Measurements from ENCODE around the gene ZNF730.
"Not testable (repeated sequence)": the region's sequence is repeated elsewhere in the genome, so short reads cannot be mapped to it uniquely, and the experiment has no call there.

The ZNF730 gene

DNA sequence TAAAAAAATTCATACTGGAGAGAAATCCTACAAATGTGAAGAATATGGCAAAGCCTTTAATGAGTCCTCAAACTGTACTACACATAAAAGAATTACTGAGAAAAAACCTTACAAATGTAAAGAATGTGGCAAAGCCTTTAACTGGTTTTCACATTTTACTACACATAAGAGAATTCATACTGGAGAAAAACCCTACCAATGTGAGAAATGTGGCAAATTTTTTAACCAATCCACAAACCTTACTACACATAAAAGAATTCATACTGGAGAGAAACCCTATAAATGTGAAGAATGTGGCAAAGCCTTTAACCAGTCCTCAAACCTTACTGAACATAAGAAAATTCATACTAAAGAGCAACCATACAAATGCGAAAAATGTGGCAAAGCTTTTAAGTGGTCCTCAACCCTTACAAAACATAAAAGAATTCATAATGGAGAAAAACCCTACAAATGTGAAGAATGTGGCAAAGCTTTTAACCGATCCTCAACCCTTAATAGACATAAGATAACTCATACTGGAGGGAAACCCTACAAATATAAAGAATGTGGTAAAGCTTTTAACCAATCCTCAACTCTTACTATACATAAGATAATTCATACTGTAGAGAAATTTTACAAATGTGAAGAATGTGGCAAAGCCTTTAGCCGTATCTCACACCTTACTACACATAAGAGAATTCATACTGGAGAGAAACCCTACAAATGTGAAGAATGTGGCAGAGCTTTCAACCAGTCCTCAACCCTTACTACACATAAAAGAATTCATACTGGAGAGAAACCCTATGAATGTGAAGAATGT lies 29.0 kb downstream of the ZNF730 start:
- H3K4me3 ChIP-seq (ENCODE audit: low read depth, low read length): no peak overlapping the region
- H3K36me3 ChIP-seq: peaks cover 21% of the 10 kb centered on the region
- H3K9me3 ChIP-seq (ENCODE audit: severe bottlenecking): peaks cover 20% of the 10 kb centered on the region
- no peaks in the 10 kb centered on the region for H3K27me3 ChIP-seq (ENCODE audit: insufficient read depth, low read depth, severe bottlenecking)
- TF ChIP-seq, protein P1, sequence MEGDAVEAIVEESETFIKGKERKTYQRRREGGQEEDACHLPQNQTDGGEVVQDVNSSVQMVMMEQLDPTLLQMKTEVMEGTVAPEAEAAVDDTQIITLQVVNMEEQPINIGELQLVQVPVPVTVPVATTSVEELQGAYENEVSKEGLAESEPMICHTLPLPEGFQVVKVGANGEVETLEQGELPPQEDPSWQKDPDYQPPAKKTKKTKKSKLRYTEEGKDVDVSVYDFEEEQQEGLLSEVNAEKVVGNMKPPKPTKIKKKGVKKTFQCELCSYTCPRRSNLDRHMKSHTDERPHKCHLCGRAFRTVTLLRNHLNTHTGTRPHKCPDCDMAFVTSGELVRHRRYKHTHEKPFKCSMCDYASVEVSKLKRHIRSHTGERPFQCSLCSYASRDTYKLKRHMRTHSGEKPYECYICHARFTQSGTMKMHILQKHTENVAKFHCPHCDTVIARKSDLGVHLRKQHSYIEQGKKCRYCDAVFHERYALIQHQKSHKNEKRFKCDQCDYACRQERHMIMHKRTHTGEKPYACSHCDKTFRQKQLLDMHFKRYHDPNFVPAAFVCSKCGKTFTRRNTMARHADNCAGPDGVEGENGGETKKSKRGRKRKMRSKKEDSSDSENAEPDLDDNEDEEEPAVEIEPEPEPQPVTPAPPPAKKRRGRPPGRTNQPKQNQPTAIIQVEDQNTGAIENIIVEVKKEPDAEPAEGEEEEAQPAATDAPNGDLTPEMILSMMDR (IDR thresholded peaks at IDR 0.05; ENCODE audit: low read depth, low read length): no peak
- DNase-seq: no peak
- H3K27ac ChIP-seq: no peak overlapping the region

DNA sequence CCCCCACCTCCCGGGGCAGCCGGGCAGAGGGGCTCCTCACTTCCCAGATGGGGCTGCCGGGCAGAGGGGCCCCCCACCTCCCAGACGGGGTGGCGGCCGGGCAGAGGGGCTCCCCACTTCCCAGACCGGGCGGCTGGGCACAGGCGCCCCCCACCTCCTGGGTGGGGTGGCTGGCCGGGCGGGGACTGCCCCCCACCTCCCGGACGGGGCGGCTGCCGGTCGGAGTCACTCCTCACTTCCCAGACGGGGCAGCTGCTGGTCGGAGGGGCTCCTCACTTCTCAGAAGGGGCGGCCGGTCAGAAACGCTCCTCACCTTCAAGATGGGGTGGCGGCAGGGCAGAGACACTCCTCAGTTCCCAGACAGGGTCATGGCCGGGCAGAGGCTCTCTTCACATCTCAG lies 43.9 kb downstream of the ZNF730 start:
- H3K9me3 ChIP-seq (ENCODE audit: severe bottlenecking): no peaks in the 10 kb centered on the region
- H3K27ac ChIP-seq: no peak overlapping the region
- no peaks in the 10 kb centered on the region for H3K36me3 ChIP-seq
- no peak for DNase-seq
- TF ChIP-seq, protein P1 (IDR thresholded peaks at IDR 0.05; ENCODE audit: low read depth, low read length): no peak
- H3K4me3 ChIP-seq (ENCODE audit: low read depth, low read length): no peak overlapping the region
- no peaks in the 10 kb centered on the region for H3K27me3 ChIP-seq (ENCODE audit: insufficient read depth, low read depth, severe bottlenecking)

DNA sequence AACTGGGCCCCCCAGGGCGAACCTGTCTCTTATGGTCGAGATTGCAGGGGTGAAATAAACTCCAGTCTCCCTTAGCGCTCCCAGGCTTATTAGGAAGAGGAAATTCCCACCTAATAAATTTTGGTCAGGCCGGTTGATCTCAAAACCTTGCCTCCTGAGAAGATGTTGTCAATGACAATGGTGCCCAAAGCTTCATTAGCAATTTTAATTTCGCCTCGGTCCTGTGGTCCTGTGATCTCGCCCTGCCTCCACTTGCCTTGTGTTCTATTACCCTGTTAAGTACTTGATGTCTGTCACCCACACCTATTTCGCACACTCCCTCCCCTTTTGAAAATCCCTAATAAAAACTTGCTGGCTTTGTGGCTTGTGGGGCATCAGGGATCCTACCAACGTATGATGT lies 51.5 kb downstream of the ZNF730 start:
- DNase-seq; H3K27me3 ChIP-seq (ENCODE audit: insufficient read depth, low read depth, severe bottlenecking); H3K27ac ChIP-seq: not testable (repeated sequence)

DNA sequence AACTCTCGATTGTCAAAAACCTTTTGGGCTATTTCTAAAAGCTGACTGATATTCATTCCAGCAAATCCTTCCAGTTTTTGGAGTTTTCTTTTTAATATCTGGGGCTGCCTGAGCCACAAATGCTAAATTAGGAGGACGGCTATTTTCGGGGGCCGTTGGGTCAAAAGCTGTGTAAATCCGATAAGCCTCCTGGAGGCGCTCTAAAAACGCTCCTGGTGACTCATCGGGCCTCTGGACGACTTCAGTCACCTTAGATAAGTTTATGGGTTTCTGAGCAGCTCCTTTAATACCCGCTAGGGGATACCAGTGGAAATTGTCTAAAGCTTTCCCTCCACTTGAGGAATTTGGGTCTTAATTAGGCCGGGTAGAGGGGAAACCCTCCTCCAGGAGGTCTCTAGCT lies 66.4 kb downstream of the ZNF730 start:
- no peak overlapping the region for H3K27ac ChIP-seq
- H3K36me3 ChIP-seq: no peaks in the 10 kb centered on the region
- no peaks in the 10 kb centered on the region for H3K27me3 ChIP-seq (ENCODE audit: insufficient read depth, low read depth, severe bottlenecking)
- H3K9me3 ChIP-seq (ENCODE audit: severe bottlenecking): no peaks in the 10 kb centered on the region
- no peak for DNase-seq
- no peak overlapping the region for H3K4me3 ChIP-seq (ENCODE audit: low read depth, low read length)
- TF ChIP-seq, protein P1 (IDR thresholded peaks at IDR 0.05; ENCODE audit: low read depth, low read length): no peak

More for the DNA sequence above, 51.5 kb downstream of the ZNF730 start:
- H3K9me3 ChIP-seq (ENCODE audit: severe bottlenecking); H3K36me3 ChIP-seq; H3K4me3 ChIP-seq (ENCODE audit: low read depth, low read length): not testable (repeated sequence)

DNA sequence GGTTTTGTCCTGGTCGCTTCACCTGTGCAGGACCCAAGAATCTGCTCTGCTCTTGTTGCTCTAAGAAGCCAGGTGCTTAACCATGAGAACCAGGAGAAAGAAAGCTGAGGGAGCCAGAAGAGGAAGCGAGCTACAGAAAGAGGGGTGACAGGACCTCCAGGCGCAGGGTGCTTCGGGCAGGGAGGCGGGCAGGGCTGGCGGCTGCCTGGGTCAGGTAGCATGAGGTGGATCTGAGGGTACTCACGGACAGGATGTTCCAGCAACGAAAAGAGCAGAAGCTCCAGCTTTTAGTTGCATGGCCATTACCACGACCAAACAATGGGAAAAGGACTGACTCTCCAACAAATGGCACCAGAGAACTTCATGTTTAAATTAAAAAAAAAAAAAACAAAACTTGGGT lies 73.5 kb downstream of the ZNF730 start:
- TF ChIP-seq, protein P1 (IDR thresholded peaks at IDR 0.05; ENCODE audit: low read depth, low read length): no peak
- Histone ChIP-seq H3K27ac (no peak overlapping the region), H3K4me3 (ENCODE audit: low read depth, low read length) (no peak overlapping the region), H3K27me3 (ENCODE audit: insufficient read depth, low read depth, severe bottlenecking) (no peaks in the 10 kb centered on the region), H3K36me3 (no peaks in the 10 kb centered on the region), H3K9me3 (ENCODE audit: severe bottlenecking) (no peaks in the 10 kb centered on the region)
- DNase-seq: no peak

All from WERI-Rb-1 (cell line).